HG03571 (cell line): ENCODE data around the gene ATG7.

ENCODE experiments used
- ATAC-seq: cut with Tn5 transposase; IDR thresholded peaks from one replicate; pipeline ENCODE4 v1.9.1; 2021; ENCODE audit not compliant: unreplicated experiment

The ATG7 gene

GRCh38 chr3:11290743-11291680 is 18.8 kb downstream of the ATG7 start:
- ATAC-seq: peak; percentile 37

DNA sequence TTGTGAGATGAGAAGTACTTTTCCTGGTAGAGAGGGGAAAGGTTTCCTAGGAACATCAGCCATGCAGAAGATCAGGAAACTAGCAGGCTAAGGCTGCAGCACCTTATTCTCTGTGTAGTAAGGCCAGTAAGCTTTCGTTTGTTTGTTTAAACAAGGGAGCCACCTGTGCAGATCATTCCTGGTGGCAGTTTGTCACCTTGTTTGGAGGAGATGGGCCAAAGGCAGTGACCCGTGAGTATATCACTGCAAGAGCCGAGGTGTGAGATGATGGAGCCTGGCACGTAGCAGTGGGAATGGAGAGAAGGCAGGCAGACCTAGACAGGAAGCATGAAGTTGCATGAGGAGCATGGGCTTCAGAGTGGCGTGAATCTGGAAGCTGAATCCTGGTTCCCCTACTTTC is 19.6 kb downstream of the ATG7 start:
- no peak for ATAC-seq

DNA sequence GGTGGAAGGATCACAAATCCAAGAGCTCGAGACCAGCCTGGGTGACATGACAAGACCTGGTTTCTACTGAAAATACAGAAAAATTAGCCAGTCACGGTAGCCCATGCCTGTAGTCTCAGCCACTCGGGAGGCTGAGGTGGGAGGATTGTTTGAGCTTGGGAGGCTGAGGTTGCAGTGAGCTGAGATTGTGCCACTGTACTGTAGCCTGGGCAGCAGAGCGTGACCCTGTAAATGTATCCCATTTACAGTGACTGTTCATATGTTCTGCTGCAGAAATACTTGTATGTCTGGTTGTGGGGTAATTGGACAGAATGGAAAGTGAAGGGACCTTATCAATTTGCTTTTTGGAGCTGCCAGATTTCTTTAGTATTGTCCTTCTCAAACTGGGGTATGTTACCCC is 24.9 kb downstream of the ATG7 start:
- no peak for ATAC-seq

DNA sequence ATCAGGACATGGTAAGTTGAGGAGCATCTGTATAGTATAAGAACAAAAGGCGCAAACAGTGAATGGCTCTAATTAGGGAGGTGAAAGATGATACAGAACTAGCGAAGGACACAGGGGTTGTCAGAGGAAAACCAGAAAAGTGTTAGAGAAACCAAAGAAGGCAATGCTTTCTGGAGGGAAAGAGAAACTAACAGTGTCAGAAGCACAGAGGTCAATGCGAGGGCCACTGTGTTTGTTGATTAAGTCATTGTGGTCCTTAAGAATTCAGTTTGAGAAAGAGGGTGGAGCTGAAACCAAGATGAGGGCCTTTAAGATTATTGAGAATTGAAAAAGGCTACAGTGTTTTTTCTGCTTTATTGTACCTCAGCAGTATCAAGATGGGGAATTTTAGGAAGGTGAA is 28.8 kb downstream of the ATG7 start:
- peak; percentile 67 for ATAC-seq

- no peak for ATAC-seq
Observed at GRCh38 chr3:11302444-11302843, 30.2 kb downstream of the ATG7 start.

- no peak for ATAC-seq
Observed at GRCh38 chr3:11304175-11304574, 32.0 kb downstream of the ATG7 start.

GRCh38 chr3:11305509-11305908 is 33.3 kb downstream of the ATG7 start:
- no peak for ATAC-seq

DNA sequence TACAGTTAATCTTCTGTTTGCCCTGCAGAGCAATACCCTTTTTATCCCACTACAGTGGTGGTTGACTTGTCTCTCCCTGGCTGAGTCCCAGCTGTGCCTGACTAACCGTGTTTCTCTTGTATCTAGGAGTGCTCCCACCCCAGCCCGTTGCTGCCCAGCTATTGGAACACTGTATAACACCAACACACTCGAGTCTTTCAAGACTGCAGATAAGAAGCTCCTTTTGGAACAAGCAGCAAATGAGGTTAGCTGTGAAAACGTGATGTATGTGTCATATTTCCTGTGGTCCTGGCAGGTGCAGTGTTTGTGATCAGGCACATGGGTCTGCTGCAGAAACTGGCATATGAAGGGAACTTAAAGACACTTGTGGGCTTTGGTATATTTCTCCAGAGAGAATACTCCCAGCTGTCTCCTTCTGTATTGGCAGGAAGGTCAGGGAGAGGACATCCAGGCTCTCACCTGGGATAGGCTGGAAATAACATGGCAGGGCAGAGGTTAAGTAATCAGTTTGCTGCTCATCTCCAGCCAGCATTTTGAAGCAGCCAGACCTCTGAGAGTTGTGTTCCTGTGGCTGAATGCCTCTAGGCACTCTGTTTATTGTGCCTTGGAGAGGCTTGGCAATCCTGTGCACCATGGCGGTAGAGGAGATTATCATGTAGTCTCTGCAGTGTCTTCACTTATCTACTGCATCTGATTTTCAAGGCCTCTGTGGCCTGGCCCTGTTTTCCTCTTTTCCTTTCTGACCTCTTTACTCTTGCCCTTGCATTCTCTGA is 34.8 kb downstream of the ATG7 start:
- ATAC-seq: no peak

GRCh38 chr3:11307830-11308432 is 35.7 kb downstream of the ATG7 start:
- ATAC-seq: no peak

DNA sequence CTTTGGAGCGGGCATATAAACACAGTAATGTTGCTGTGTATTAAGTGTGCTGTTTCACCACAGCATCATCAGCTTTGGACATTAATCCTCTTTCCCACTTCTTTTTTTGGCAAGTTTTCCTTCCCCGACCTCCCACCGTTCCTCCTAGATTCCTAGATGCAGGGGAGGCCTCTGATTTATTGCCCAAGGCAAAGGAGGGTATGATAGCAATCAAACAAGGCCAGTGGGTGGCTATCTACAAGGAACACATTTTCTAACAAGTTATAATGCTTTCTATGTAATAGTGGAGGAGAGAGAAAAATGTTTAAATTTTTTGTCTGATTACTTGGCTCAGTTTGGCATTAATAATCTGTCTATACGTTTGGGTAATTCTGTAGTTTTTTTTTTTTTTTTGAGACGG is 38.1 kb downstream of the ATG7 start:
- ATAC-seq: no peak

DNA sequence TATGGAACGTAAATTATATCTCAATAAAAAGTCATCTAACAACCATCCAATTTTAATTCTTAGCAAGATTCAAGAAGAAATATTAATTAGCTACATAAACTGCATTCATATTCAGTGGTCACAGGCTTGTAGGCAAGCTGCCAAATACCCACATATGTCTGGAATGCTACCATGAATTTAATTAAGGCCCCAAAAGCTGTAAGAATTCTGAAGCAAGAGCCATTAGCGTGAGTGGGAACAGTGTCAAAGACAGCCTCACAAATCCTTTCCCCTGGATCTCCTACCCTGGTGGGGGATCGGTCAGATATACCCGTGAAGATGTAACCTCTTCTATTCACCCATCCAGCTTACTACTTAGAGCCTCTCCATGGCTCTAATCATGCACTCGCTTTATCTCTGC is 40.0 kb downstream of the ATG7 start:
- no peak for ATAC-seq

- no peak for ATAC-seq
Observed at GRCh38 chr3:11317300-11317699, 45.1 kb downstream of the ATG7 start.

DNA sequence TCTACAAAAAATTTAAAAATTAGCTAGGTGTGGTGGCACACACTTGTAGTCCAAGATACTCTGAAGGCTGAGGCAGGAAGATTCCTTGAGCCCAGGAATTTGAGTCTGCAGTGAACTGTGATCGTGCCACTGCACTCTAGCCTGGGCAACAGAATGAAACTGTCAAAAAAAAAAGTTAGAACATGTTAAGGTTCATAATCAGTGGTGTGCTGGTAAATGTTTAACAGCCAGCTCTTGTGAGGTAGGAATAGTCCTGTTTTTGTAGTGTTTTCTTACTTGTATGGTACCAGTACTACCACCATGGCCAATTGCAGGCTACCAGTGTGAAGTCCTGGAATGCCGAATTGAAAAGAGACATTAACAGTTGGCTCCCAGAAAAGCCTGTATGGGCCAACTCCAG is 50.7 kb downstream of the ATG7 start:
- ATAC-seq: no peak

GRCh38 chr3:11323813-11324212 is 51.6 kb downstream of the ATG7 start:
- no peak for ATAC-seq

DNA sequence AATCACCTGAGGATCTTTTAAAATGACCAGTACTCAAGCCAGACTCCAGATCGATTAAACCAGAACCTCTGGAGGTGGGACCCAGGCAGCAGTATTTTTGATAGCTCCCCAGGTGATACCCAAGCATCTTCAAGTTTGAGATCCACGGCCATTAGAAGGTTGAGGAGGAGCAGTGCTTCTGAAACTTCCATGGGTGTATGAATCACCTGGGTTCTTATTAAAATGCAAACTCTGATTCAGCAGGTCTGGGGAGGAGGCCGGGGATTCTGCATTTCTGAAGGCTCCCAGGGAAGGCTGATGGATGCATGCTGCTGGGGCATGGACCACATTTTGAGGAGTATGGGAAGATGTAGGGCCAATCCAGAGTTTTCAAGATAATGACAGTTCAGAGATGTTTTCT is 55.4 kb downstream of the ATG7 start:
- no peak for ATAC-seq

DNA sequence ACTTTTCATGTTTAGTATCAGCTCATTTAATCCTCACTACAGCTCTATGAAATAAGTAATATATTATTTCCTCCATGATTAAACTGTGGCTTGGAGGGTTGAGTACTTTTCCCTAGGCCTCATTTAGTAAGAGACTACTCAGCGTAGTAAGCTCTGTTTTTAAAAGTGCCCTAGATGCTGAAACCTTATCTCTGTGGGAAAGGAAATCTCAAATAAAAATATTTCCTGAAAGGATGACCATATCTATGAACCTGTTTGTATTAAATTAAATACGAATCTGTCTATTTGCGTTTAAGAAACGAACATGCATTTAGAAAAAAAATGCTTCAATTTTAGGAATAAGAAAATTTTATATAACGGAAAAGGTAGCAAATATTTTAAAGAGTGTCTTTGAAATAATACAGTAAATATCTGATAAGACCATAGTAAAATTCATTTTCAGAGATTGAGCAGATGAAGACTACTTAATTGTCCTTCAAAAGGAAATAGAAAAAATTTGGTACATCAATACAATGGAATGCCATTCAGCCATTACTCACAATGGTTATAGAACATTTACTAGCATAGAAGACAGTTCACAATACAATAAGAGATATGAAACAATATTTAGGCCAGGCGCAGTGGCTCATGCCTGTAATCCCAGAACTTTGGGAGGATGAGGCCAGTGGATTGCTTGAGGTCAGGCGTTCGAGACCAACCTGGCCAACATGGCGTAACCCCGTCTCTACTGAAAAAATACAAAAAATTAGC is 56.2 kb downstream of the ATG7 start:
- ATAC-seq: no peak

DNA sequence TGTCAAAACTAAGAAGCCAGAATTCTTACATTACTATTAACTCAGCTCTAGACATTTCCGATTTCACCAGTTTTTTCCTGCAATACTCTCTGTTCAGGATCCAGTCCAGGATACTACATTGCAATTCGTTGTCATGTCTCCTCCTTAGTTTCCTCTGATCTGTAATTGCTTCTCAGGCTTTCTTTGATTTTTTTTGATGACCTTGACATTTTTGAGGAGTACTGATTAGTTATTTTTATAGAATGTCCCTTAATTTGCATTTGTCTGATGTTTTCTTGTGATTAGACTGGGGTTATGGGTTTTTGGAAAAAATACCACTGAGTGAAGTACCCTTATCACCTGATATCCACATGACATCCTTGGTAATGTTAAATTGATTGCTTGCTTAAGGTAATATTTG is 57.6 kb downstream of the ATG7 start:
- no peak for ATAC-seq

DNA sequence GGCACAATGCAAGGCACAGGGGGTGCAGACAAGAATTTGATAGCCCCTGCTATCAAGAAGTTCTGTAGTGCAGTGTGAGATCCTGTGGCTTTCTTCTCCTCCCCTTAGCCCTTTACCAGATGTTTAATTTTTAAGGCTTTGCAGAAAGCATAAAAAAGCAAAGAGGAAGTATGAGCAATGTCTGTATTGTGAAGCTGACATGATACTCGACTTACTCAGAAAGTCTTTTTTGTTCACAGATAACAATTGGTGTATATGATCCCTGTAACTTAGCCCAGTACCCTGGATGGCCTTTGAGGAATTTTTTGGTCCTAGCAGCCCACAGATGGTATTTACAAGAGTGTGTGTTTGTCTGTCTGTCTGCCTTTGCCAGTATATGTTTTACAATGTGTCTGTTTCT is 58.9 kb downstream of the ATG7 start:
- ATAC-seq: no peak

- no peak for ATAC-seq
Observed at GRCh38 chr3:11335056-11335608, 62.9 kb downstream of the ATG7 start.

DNA sequence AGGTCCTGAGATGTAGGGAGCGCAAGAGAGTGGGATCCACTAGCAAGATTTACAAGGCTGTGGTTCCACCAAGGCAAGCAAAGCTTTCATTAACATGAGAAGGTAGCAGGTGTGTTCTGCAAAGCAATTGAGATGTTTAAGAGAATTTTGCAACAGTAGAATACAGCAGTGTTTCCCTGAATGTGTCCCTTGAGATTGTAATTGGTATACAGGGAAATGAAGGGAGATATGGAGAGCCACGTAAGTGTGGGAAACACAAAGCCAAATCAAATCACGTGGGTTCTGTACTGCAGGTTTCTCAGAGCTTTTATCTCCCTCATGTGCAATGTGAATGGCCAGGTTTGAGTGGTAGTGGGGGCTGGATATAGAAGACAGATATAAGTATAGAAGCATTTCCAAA is 67.3 kb downstream of the ATG7 start:
- no peak for ATAC-seq

- no peak for ATAC-seq
Observed at GRCh38 chr3:11346416-11346815, 74.2 kb downstream of the ATG7 start.
